ENCODE measurements around the gene ABLIM2. TPM values are rescaled to one million over a fixed set of nuclear protein-coding genes. Genes with fewer than 3 reads are reported as not detected.

ABLIM2 gene
- total and polyA plus RNA-seq, 2 of the 13 experiments (the other 11 are each of a cell fraction or from before 2014, with no cell fraction given), result 0.20 to 0.37 TPM

DNA sequence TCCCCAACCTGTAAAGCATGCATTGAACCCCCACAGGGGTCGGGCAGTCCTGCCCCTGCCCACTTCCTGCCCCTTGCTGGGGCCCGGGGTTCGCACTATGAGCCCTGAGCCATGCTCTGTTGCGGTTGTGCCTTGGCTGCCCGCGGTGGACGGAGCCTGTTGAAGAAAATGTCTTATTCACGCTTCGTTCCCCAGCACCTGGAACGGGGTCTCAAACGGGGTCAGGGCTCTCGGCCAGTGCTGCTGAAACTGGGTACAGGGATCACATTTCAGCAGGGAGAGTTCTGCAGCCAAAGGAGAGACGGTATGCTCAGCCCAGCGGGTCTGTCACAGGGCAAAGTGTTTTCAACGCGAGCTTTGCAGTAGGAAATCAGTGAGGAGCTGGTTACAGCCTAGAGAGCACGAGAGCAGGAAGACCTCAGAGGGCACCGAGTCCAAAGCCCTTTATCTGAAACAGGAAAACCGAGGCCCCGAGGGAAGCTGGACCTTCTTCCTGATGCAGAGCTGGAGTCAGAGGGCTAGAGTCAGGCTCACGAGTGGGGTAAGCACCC lies 172.6 kb downstream of the ABLIM2 start:
- H4K20me1 ChIP-seq (ENCODE audit: insufficient read depth, low read length), result no peaks in the 10 kb centered on the region
- peak; percentile 34 for DNase-seq (ENCODE audit: low spot score)
- intact Hi-C loops (cut with micrococcal nuclease; ENCODE audit: unreplicated experiment), result loop anchor here (5.0 to 10.0 kb wide), 3 partner anchors 59 to 214 kb away; no protein-coding TSS in a partner anchor
- ChIA-PET POLR2A (interaction anchor here (0.9 to 1.4 kb wide), 4 partner anchors 42 to 180 kb away, joined by 3 to 8 read pairs (median 4); partner anchors contain the start of gene AFAP1), CTCF (ENCODE audit: low intra/inter-chr PET ratio, low total read pairs) (interaction anchor here (1.3 to 4.0 kb wide), 4 partner anchors 110 to 215 kb away, joined by 3 to 44 read pairs (median 4); no protein-coding TSS in a partner anchor)
- H2AFZ ChIP-seq (ENCODE audit: low read length), result peak overlapping the region; percentile 66
- H3K27me3 ChIP-seq (ENCODE audit: control insufficient read depth in 1 of 2, insufficient read depth in 2 of 2, low read length in 2 of 2), result peaks cover 5 to 48% of the 10 kb centered on the region in 2 experiments
- no peaks in the 10 kb centered on the region for H3K9me3 ChIP-seq (ENCODE audit: low read length)
- no peaks in the 10 kb centered on the region for H3K79me2 ChIP-seq (ENCODE audit: insufficient read depth, low read length)
- 2% methylated on average over 7 of the region's 21 CpGs for WGBS (ENCODE audit: low lambda C conversion rate)
- in situ Hi-C loops (cut with HindIII; ENCODE audit: extremely low pct_ligation_motif_present, low pct_unique_long_range_greater_than_20kb), result loop anchor here (5.0 kb wide), 1 partner anchor 184 kb away; no protein-coding TSS in a partner anchor
- FAIRE-seq, result no peak
- no peak overlapping the region for H3K27ac ChIP-seq (ENCODE audit: extremely low read length, insufficient read depth, low read length)
- H3K9ac ChIP-seq (ENCODE audit: insufficient read depth, low read depth, low read length), result peak overlapping the region; percentile 53; the same call in 1 of the 2 replicates
- BruUV-seq (replicated peaks), result no TSS peak
- H3K36me3 ChIP-seq (replicated peaks in 1 of 2; ENCODE audit: control insufficient read depth in 1 of 2, insufficient read depth in 2 of 2, low read length in 2 of 2), result no peaks in the 10 kb centered on the region
- peak; percentile 70 for ATAC-seq
- H3K4me3 ChIP-seq (replicated peaks in 1 of 3; ENCODE audit: insufficient read depth in 1 of 3, low read depth in 2 of 3, low read length in 3 of 3), result peak overlapping the region; percentile 24 to 65 (median 34); a peak in 5 of 6 replicates
- H3K4me2 ChIP-seq (ENCODE audit: low read depth, low read length), result peak overlapping the region; percentile 87
- H3K4me1 ChIP-seq (ENCODE audit: insufficient read depth, low read length), result peaks cover 40% of the 10 kb centered on the region
- no peak for TF ChIP-seq ZNF660 (CRISPR knock-in tag; IDR thresholded peaks at IDR 0.05; ENCODE audit: borderline replicate concordance, low read depth)
- no peak for TF ChIP-seq ZNF383 (CRISPR knock-in tag; IDR thresholded peaks at IDR 0.05; ENCODE audit: borderline replicate concordance)
- TF ChIP-seq ZBTB44 (CRISPR knock-in tag; IDR thresholded peaks at IDR 0.05), result no peak
- peak; percentile 25; the same call in 1 of the 2 replicates for TF ChIP-seq SALL1 (CRISPR knock-in tag; IDR thresholded peaks at IDR 0.05)
- TF ChIP-seq, protein P1, sequence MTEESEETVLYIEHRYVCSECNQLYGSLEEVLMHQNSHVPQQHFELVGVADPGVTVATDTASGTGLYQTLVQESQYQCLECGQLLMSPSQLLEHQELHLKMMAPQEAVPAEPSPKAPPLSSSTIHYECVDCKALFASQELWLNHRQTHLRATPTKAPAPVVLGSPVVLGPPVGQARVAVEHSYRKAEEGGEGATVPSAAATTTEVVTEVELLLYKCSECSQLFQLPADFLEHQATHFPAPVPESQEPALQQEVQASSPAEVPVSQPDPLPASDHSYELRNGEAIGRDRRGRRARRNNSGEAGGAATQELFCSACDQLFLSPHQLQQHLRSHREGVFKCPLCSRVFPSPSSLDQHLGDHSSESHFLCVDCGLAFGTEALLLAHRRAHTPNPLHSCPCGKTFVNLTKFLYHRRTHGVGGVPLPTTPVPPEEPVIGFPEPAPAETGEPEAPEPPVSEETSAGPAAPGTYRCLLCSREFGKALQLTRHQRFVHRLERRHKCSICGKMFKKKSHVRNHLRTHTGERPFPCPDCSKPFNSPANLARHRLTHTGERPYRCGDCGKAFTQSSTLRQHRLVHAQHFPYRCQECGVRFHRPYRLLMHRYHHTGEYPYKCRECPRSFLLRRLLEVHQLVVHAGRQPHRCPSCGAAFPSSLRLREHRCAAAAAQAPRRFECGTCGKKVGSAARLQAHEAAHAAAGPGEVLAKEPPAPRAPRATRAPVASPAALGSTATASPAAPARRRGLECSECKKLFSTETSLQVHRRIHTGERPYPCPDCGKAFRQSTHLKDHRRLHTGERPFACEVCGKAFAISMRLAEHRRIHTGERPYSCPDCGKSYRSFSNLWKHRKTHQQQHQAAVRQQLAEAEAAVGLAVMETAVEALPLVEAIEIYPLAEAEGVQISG (CRISPR knock-in tag; IDR thresholded peaks at IDR 0.05), result peak; percentile 64
- TF ChIP-seq ZNF788 (CRISPR knock-in tag; IDR thresholded peaks at IDR 0.05; ENCODE audit: borderline replicate concordance), result peak; percentile 12; the same call in 1 of the 2 replicates
- 0 out of 2 replicates have a peak, but pooled peaks have one; percentile 31 for TF ChIP-seq AHDC1 (CRISPR knock-in tag; IDR thresholded peaks at IDR 0.05; ENCODE audit: borderline replicate concordance)
- TF ChIP-seq RAD21 (CRISPR knock-in tag; IDR thresholded peaks at IDR 0.05), result no peak
- TF ChIP-seq LRRFIP1 (CRISPR knock-in tag; conservative IDR thresholded peaks at IDR 0.05), result no peak

Measured in HepG2 (cell line).